WTC11 (cell line): ENCODE results near the gene TYSND1. TPM values are rescaled to one million over a fixed set of nuclear protein-coding genes. Genes with fewer than 3 reads are reported as not detected.

Source experiments
- ATAC-seq: fragments of 200-7000 bp; cut with Tn5 transposase; 2 replicates; pipeline ENCODE4 v1.10.0; 2021; ENCODE audit warnings: mild to moderate bottlenecking, moderate library complexity
- CTCF ChIA-PET: fragments of 300-600 bp; sonication (Branson Sonifier 250); formaldehyde crosslinking; loops from one replicate; lab custom pipeline; 2021; ENCODE audit warnings: antibody characterized with exemption; lab: Charles Lee
- POLR2A ChIA-PET: fragments of 350-600 bp; sonication (Branson Sonifier 250); formaldehyde crosslinking; loops from one replicate; lab custom pipeline; 2021; ENCODE audit warnings: antibody characterized with exemption; lab: Charles Lee
- DNase-seq: peaks from one replicate; pipeline ENCODE4 v3.0.0; 2021; ENCODE audit warnings: low spot score
- H3K27ac Mint-ChIP-seq: 2 replicates; pipeline ENCODE4 v1.8.0; 2021; ENCODE audit warnings: mixed read lengths
- H3K27me3 Mint-ChIP-seq: 2 replicates; pipeline ENCODE4 v1.8.0; 2021; ENCODE audit warnings: low read depth, mild to moderate bottlenecking, moderate library complexity, mixed read lengths
- H3K36me3 Mint-ChIP-seq: 2 replicates; pipeline ENCODE4 v1.8.0; 2021; ENCODE audit warnings: mixed read lengths
- H3K4me1 Mint-ChIP-seq: 2 replicates; pipeline ENCODE4 v1.8.0; 2022; ENCODE audit warnings: mixed read lengths
- H3K4me3 Mint-ChIP-seq: 2 replicates; pipeline ENCODE4 v1.8.0; 2021; ENCODE audit warnings: mild to moderate bottlenecking, moderate library complexity, mixed read lengths
- H3K9me3 Mint-ChIP-seq: 2 replicates; pipeline ENCODE4 v1.8.0; 2021; ENCODE audit warnings: mixed read lengths
- ATF1 ChIP-seq: sonication (generic); formaldehyde crosslinking; IDR thresholded peaks from 2 replicates; pipeline ENCODE4 v1.8.1; 2023; ENCODE audit warnings: mild to moderate bottlenecking, moderate library complexity, missing genetic modification reagents
- FOXJ3 ChIP-seq: sonication (generic); formaldehyde crosslinking; IDR thresholded peaks from 2 replicates; pipeline ENCODE4 v1.9.0; 2021; ENCODE audit warnings: missing genetic modification reagents, mild to moderate bottlenecking, borderline replicate concordance
- GRHL2 ChIP-seq: fragments of 250-450 bp; sonication (Bioruptor Pico); IDR thresholded peaks from 2 replicates; pipeline ENCODE4 v1.8.0; 2022; ENCODE audit warnings: mild to moderate bottlenecking, moderate library complexity; ENCODE audit not compliant: insufficient replicate concordance, severe bottlenecking
- KAT7 ChIP-seq: sonication (generic); formaldehyde crosslinking; IDR thresholded peaks from 2 replicates; pipeline ENCODE4 v1.8.1; 2023; ENCODE audit warnings: missing genetic modification reagents, mild to moderate bottlenecking, borderline replicate concordance
- MXD4 ChIP-seq: fragments of 250-450 bp; sonication (Bioruptor Pico); IDR thresholded peaks from 2 replicates; pipeline ENCODE4 v1.8.0; 2021; ENCODE audit warnings: mild to moderate bottlenecking, moderate library complexity, borderline replicate concordance
- NFE2L1 ChIP-seq: sonication (generic); formaldehyde crosslinking; IDR thresholded peaks from 2 replicates; pipeline ENCODE4 v1.8.1; 2023; ENCODE audit warnings: missing genetic modification reagents
- SP1 ChIP-seq: sonication (generic); formaldehyde crosslinking; conservative IDR thresholded peaks from 2 replicates; pipeline ENCODE4 v1.8.1; 2022; ENCODE audit warnings: missing genetic modification reagents
- ZBTB21 ChIP-seq: sonication (generic); formaldehyde crosslinking; IDR thresholded peaks from 2 replicates; pipeline ENCODE4 v1.8.1; 2023; ENCODE audit warnings: mild to moderate bottlenecking, missing genetic modification reagents, borderline replicate concordance
- ZNF232 ChIP-seq: sonication (generic); formaldehyde crosslinking; IDR thresholded peaks from 2 replicates; pipeline ENCODE4 v1.8.0; 2022; ENCODE audit warnings: mild to moderate bottlenecking, missing genetic modification reagents
- ZNF416 ChIP-seq: fragments of 250-450 bp; sonication (Bioruptor Pico); IDR thresholded peaks from 2 replicates; pipeline ENCODE4 v1.9.0; 2021; ENCODE audit warnings: mild to moderate bottlenecking, inconsistent platforms
- total RNA-seq: library from RNA; stranded (reverse); gene quantifications from 3 replicates; pipeline ENCODE4 v1.2.3, GENCODE V29; 2021
- TF ChIP-seq, protein P1 (sequence below): sonication (generic); formaldehyde crosslinking; IDR thresholded peaks from 2 replicates; pipeline ENCODE4 v1.8.1; 2022; ENCODE audit warnings: mild to moderate bottlenecking, moderate library complexity, missing genetic modification reagents
- TF ChIP-seq, protein P2 (sequence below): sonication (generic); formaldehyde crosslinking; IDR thresholded peaks from 2 replicates; pipeline ENCODE4 v1.8.1; 2023; ENCODE audit warnings: mild to moderate bottlenecking, moderate library complexity, missing genetic modification reagents
- TF ChIP-seq, protein P3 (sequence below): sonication (generic); formaldehyde crosslinking; IDR thresholded peaks from 2 replicates; pipeline ENCODE4 v1.8.1; 2023; ENCODE audit warnings: mild to moderate bottlenecking, missing genetic modification reagents
- TF ChIP-seq, protein P4 (sequence below): fragments of 250-450 bp; sonication (Bioruptor Pico); IDR thresholded peaks from 2 replicates; pipeline ENCODE4 v1.9.0; 2021; ENCODE audit warnings: mild to moderate bottlenecking, borderline replicate concordance
- TF ChIP-seq, protein P5 (sequence below): fragments of 250-450 bp; sonication (Bioruptor Pico); IDR thresholded peaks from 2 replicates; pipeline ENCODE4 v1.8.0; 2021; ENCODE audit warnings: mild to moderate bottlenecking
- TF ChIP-seq, protein P6 (sequence below): sonication (generic); formaldehyde crosslinking; conservative IDR thresholded peaks from 2 replicates; pipeline ENCODE4 v1.8.1; 2022; ENCODE audit warnings: mild to moderate bottlenecking, missing genetic modification reagents

Gene TYSND1
- total RNA-seq, 1 experiment from 2014 or later = 18.9 TPM

DNA sequence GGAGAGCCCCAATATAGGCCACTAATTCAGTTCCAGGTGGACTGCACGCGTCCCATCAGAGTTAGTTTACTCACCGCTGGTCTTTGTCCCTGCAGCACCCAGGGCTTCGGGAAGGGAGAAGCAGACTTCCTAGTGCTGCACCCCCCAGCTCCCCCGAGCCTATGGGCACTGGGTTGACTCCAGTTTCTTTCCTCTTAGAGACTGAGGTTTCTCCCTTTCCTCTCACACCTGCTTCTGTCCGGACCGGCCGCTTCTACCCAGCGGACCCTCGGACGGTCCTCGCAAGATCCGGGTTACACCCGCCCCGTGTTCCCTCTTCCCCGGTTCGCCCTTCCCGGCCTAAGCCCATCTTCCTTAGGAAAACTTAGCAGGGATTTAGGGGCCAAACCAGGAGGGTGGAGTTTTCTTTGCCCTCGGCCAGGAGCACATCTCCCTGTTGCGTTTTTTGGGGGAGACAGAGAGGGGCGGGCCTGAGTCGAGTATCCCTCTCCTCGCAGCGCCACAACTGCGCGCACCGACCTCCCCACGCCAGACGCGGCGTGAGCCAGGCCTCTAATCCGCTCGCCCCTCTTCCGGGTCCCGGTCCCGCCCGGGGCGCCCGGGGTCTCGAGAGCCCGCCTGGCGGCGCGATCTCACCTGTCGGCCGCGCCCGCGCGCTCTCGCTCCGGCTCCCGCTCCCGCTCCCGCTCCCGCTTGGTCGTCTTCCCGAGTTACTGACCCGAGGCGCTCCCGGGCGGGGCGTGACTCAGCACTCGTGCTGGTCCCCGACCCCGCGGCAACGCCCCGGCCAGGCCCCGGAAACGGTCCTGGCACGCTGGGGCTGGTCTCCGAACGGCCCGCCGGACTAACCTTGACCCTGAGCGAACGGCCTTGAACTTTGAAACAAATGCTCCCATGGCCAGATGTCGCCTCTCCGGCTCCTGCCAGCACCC lies 14.1 kb downstream of the TYSND1 start, which contains the start of gene AIFM2 (continued):
- TF ChIP-seq FOXJ3 (CRISPR knock-in tag) = no peak
- TF ChIP-seq, protein P1, sequence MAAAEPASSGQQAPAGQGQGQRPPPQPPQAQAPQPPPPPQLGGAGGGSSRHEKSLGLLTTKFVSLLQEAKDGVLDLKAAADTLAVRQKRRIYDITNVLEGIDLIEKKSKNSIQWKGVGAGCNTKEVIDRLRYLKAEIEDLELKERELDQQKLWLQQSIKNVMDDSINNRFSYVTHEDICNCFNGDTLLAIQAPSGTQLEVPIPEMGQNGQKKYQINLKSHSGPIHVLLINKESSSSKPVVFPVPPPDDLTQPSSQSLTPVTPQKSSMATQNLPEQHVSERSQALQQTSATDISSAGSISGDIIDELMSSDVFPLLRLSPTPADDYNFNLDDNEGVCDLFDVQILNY = 0 out of 2 replicates have a peak, but pooled peaks have one; percentile 44
- no peak for TF ChIP-seq MXD4
- TF ChIP-seq NFE2L1 = peak; percentile 90
- TF ChIP-seq, protein P2, sequence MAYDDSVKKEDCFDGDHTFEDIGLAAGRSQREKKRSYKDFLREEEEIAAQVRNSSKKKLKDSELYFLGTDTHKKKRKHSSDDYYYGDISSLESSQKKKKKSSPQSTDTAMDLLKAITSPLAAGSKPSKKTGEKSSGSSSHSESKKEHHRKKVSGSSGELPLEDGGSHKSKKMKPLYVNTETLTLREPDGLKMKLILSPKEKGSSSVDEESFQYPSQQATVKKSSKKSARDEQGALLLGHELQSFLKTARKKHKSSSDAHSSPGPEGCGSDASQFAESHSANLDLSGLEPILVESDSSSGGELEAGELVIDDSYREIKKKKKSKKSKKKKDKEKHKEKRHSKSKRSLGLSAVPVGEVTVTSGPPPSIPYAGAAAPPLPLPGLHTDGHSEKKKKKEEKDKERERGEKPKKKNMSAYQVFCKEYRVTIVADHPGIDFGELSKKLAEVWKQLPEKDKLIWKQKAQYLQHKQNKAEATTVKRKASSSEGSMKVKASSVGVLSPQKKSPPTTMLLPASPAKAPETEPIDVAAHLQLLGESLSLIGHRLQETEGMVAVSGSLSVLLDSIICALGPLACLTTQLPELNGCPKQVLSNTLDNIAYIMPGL = peak; percentile 89; the same call in 1 of the 2 replicates
- TF ChIP-seq ZNF232 = no peak
- TF ChIP-seq, protein P3, sequence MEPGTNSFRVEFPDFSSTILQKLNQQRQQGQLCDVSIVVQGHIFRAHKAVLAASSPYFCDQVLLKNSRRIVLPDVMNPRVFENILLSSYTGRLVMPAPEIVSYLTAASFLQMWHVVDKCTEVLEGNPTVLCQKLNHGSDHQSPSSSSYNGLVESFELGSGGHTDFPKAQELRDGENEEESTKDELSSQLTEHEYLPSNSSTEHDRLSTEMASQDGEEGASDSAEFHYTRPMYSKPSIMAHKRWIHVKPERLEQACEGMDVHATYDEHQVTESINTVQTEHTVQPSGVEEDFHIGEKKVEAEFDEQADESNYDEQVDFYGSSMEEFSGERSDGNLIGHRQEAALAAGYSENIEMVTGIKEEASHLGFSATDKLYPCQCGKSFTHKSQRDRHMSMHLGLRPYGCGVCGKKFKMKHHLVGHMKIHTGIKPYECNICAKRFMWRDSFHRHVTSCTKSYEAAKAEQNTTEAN = no peak
- TF ChIP-seq, protein P4, sequence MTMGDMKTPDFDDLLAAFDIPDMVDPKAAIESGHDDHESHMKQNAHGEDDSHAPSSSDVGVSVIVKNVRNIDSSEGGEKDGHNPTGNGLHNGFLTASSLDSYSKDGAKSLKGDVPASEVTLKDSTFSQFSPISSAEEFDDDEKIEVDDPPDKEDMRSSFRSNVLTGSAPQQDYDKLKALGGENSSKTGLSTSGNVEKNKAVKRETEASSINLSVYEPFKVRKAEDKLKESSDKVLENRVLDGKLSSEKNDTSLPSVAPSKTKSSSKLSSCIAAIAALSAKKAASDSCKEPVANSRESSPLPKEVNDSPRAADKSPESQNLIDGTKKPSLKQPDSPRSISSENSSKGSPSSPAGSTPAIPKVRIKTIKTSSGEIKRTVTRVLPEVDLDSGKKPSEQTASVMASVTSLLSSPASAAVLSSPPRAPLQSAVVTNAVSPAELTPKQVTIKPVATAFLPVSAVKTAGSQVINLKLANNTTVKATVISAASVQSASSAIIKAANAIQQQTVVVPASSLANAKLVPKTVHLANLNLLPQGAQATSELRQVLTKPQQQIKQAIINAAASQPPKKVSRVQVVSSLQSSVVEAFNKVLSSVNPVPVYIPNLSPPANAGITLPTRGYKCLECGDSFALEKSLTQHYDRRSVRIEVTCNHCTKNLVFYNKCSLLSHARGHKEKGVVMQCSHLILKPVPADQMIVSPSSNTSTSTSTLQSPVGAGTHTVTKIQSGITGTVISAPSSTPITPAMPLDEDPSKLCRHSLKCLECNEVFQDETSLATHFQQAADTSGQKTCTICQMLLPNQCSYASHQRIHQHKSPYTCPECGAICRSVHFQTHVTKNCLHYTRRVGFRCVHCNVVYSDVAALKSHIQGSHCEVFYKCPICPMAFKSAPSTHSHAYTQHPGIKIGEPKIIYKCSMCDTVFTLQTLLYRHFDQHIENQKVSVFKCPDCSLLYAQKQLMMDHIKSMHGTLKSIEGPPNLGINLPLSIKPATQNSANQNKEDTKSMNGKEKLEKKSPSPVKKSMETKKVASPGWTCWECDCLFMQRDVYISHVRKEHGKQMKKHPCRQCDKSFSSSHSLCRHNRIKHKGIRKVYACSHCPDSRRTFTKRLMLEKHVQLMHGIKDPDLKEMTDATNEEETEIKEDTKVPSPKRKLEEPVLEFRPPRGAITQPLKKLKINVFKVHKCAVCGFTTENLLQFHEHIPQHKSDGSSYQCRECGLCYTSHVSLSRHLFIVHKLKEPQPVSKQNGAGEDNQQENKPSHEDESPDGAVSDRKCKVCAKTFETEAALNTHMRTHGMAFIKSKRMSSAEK (CRISPR knock-in tag) = no peak
- TF ChIP-seq GRHL2 (CRISPR knock-in tag) = no peak
- no peak; the same call in 1 of the 2 replicates for TF ChIP-seq ATF1
- no peak for TF ChIP-seq ZBTB21

DNA sequence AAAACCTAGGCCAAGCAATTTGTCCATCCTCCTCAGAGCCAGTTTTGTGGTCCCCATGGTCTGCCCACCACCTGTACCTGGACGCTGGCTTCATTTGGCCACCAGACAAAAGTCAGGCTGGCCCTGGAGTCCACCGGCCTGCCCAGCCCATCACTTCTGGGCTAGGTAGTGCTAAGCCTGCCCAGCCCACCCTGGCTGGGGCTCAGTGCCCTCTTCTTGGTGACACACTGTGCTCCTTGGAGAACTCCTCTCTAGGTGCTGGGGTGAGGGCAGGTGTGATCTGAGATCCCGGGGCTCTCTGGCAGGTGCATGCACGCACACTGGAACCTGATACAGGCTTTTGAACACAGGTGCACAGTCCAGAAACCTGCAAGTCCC lies 15.0 kb downstream of the TYSND1 start:
- Mint-ChIP-seq H3K27ac (no peak overlapping the region), H3K9me3 (no peaks in the 10 kb centered on the region), H3K4me3 (peak overlapping the region; percentile 88), H3K27me3 (peaks cover 24% of the 10 kb centered on the region), H3K4me1 (peaks cover 12% of the 10 kb centered on the region), H3K36me3 (no peaks in the 10 kb centered on the region)
- TF ChIP-seq SP1 (CRISPR knock-in tag) (no peak), KAT7 (CRISPR knock-in tag) (no peak), ZNF416 (CRISPR knock-in tag) (no peak)
- TF ChIP-seq, protein P2 = no peak
- TF ChIP-seq, protein P5, sequence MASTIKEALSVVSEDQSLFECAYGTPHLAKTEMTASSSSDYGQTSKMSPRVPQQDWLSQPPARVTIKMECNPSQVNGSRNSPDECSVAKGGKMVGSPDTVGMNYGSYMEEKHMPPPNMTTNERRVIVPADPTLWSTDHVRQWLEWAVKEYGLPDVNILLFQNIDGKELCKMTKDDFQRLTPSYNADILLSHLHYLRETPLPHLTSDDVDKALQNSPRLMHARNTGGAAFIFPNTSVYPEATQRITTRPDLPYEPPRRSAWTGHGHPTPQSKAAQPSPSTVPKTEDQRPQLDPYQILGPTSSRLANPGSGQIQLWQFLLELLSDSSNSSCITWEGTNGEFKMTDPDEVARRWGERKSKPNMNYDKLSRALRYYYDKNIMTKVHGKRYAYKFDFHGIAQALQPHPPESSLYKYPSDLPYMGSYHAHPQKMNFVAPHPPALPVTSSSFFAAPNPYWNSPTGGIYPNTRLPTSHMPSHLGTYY (CRISPR knock-in tag) = no peak
- TF ChIP-seq, protein P6, sequence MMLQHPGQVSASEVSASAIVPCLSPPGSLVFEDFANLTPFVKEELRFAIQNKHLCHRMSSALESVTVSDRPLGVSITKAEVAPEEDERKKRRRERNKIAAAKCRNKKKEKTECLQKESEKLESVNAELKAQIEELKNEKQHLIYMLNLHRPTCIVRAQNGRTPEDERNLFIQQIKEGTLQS (CRISPR knock-in tag) = no peak
- no peak for ATAC-seq
- ChIA-PET POLR2A (no interaction called here), CTCF (no interaction called here)
- DNase-seq = no peak
